Measurements from ENCODE around the gene ABTB2.
"Not testable (repeated sequence)": the region's sequence is repeated elsewhere in the genome, so short reads cannot be mapped to it uniquely, and the experiment has no call there.

The ABTB2 gene

DNA sequence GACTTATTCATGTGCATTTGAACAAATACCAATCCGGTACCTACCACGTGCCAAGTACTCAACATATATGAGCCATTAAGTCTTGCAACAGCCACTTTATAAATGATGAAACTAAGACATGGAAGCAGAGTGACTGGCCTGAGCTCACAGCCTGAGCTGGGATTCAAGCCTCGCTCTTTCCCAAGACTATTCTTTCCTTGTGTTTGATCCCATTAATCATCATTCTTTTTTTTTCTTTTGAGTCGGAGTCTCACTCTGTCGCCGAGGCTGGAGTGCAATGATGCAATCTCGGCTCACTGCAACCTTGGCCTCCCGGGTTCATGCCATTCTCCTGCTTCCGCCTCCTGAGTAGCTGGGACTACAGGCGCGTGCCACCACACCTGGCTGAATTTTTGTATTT, 119.3 kb downstream of the ABTB2 start:
- DNase-seq (ENCODE audit: low read depth), result no peak

- DNase-seq (ENCODE audit: low read depth), result no peak
Observed at GRCh38 chr11:34236572-34236971, 121.2 kb downstream of the ABTB2 start.

DNA sequence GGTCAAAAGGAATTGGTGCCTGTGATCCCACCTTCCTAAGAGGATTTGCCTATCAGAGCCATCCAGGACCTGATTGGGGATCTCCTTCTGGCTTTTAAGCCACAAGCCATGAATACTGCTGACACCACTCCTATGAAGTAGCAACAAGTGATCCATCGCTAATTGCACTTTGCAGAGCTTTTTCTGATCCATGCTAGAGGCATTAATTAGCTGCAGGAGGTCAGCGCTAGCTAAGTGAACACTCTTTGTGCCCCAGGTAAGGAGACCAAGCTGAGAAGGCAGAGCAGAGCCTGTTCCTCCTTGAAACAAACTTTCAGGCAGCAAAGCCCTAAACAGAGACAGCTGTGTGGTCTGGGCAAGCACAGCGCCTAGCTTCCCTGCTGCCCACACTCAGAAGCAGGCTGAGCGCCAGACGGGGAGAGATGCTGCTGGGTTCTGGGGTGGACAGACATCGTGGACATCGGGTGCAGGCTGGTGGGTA, 122.2 kb downstream of the ABTB2 start:
- no peak for DNase-seq (ENCODE audit: low read depth)

DNA sequence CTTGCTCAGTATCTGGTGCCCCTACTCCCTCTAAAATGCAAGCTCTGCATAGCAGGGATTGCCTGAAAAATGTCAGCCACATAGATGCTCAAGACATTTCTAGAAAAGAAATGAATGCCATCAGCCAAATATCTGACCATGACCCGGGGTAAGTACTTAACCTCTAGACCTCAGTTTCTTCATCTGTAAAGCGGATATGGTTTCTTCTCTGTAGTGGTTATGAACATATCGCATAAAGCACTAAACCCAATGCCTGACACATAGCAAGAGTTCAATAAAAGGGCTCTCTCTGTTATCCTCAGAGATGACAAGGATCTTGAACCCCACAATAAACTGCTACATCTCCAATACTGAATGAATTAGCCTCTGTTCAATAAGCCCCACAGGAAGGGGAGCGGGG, 122.6 kb downstream of the ABTB2 start:
- no peak for DNase-seq (ENCODE audit: low read depth)

- peak; percentile 43 for DNase-seq (ENCODE audit: low read depth)
Observed at GRCh38 chr11:34234086-34234740, 123.6 kb downstream of the ABTB2 start.

DNA sequence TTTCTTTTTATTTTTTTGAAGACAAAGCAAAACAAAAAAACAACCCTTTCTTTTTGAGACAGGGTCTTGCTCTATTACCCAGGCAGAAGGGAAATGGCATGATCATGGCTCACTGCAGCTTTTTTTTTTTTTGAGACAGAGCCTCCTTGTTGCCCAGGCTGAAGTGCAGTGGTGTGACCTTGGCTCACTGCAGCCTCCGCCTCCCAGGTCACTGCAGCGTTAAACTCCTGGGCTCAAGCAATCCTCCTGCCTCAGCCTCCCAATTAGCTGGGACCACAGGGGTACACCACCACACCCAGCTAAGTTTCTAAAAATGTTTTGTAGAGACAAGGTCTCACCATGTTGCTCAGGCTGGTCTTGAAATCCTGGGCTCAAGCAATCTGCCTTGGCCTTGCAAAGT, 124.6 kb downstream of the ABTB2 start:
- no peak for DNase-seq (ENCODE audit: low read depth)

- no peak for DNase-seq (ENCODE audit: low read depth)
Observed at GRCh38 chr11:34232807-34233206, 125.0 kb downstream of the ABTB2 start.

DNA sequence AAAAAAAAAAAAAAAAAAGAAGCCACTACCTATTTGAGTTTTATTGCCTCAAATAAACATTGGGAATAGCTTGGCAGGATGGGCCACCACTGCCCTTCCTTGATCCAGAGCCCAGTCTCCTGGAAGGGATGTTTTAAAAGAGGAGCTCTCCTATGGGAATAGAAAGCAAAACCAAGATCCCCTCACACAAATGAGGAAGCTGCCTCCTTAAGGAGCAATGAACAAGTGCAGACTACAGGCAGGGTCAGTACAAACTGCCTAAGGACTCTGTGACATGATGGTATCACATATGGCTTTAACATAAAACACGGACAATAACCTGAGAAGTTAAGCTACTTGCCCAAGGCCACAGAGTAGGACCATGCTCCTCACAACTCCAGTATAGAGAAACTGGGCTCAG, 131.6 kb downstream of the ABTB2 start:
- no peak for DNase-seq (ENCODE audit: low read depth)

GRCh38 chr11:34225091-34225490, 132.7 kb downstream of the ABTB2 start:
- no peak for DNase-seq (ENCODE audit: low read depth)

DNA sequence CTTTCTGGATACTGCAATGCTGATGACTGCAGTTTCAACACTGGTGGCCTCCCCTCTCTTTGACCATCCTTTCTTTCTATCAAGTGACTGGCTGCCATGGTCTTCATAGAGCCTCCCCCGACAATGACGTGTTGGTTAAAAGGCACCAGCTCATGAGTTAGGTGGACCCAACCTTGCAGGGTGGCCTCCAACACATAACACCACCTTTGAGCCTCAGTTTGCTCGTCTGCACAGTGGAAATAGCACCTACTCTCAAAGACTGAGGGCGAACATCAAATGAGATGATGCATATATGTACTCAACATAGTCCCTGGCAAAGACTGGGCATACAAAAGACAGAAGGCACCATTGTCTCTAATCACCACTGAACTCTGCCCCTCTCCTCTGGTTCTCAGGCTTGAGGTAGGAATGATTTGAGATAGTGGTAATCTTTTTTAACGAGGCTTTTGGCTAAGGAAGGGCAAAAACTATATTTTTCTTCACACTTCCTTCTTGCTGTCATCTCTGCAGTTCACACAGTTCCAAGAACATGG, 133.3 kb downstream of the ABTB2 start:
- no peak for DNase-seq (ENCODE audit: low read depth)

GRCh38 chr11:34223907-34224306, 133.9 kb downstream of the ABTB2 start:
- DNase-seq (ENCODE audit: low read depth), result no peak

DNA sequence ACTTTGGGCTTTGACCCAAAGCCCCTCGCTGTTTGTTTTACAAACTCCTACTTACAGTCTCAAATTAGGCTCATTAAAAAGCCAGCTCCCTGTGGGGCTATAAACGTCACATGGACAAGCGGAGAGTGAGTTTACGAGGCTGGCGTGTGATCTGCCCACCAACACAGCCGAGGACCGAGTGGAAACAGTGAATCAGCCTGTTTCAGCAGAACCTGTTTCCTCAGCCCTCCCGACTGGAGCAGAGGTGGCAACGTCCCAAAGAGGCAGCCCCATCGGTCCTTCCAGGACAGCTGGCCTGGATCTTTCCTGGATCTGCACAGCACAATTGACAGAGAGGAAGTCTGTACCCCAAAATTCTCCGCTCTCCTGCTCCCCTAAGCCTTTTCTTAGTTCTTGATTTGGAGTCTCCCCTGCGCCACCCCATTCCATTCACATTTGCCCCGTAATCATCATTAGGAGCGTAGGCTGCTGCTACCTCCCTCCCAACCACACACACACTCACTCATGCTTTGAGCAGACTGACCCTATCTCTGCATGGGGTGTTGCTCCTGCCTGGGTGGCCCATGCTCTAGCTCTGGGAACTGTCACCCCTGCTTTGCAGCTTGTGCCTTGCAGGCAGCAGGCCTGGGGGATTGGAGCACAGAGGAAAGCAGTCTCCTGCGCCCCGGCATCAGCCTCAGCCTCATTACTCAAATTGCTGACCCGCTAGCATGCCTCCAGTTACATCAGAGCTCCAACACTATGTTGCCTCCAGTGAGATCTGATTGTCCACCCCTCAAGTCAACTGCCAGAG, 134.6 kb downstream of the ABTB2 start:
- DNase-seq (ENCODE audit: low read depth), result no peak

GRCh38 chr11:34222030-34222429, 135.8 kb downstream of the ABTB2 start:
- no peak for DNase-seq (ENCODE audit: low read depth)

- no peak for DNase-seq (ENCODE audit: low read depth)
Observed at GRCh38 chr11:34219941-34220370, 137.9 kb downstream of the ABTB2 start.

DNA sequence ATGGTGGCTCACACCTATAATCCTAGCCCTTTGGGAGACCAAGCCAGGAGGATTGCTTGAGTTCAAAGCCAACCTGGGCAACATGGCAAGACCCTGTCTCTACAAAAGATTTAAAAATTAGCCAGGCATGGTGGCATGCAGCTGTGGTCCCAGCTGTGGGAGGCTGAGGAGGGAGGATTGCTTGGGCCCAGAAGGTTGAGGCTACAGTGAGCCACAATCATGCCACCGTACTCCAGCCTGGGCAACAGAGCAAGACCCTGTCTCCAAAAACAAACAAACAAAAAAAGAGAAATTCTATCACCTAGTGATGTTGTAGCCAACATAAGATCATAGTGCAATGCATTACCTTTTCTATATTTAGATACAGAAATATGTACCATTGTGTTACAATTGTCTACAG, 138.5 kb downstream of the ABTB2 start:
- DNase-seq (ENCODE audit: low read depth), result no peak

- DNase-seq (ENCODE audit: low read depth), result not testable (repeated sequence)
Observed at GRCh38 chr11:34218756-34219155, 139.1 kb downstream of the ABTB2 start.

- no peak for DNase-seq (ENCODE audit: low read depth)
Observed at GRCh38 chr11:34218067-34218466, 139.7 kb downstream of the ABTB2 start.

- no peak for DNase-seq (ENCODE audit: low read depth)
Observed at GRCh38 chr11:34216706-34217105, 141.1 kb downstream of the ABTB2 start.

DNA sequence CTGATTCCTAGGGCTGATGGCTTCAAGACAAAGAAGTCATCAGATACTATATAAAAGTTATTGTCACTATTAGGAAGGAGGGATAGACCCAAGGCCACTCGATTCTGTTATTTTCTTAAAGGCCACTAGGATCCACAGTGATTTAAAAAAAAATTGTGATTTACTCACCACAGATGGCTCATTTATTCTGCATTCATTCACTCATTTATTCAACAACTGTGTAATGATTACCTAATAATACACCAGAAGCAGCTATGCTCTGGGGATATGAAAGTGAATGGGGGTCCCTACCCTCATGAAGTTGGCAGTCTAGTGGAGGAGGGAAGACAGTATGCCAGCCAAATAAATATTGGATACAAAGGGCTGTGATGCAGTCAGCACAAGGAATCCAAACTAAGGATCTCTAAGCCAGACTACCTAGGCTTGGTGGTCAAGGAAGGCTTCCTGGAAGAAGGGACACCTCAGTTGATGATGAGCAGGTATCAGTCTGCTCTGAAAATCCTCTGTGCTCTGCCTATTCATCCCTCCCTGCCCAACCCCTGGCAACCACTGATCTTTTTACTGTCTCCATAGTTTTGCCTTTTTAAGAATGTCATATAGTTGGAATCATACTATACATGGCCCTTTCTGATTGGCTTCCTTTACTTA, 141.9 kb downstream of the ABTB2 start:
- DNase-seq (ENCODE audit: low read depth), result no peak

GRCh38 chr11:34214961-34215805, 142.6 kb downstream of the ABTB2 start:
- peak; percentile 48 for DNase-seq (ENCODE audit: low read depth)

GRCh38 chr11:34213366-34213765, 144.4 kb downstream of the ABTB2 start:
- no peak for DNase-seq (ENCODE audit: low read depth)

DNA sequence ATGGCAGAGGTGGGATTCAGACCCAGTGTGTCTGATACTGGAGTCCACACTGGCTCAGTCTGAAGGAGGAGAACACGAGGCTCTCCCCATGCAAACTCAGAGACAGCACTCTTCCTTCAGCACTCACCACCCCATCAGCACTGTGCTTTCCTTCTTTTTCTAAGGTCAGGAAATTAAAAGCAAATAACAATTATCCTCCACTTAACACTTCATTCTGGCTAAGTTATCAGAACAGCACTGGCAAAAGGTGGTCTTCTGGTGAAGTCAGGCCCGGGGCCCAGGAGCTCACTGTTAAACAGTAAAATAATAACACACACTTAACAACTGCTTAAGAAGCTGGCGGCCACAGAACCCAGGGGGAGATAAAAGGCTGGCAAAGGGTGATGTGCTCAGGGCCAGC, 145.2 kb downstream of the ABTB2 start:
- no peak for DNase-seq (ENCODE audit: low read depth)

Measured in stimulated activated CD8-positive, alpha-beta memory T cell treated with anti-CD3 and anti-CD28 coated beads, Interleukin-7, amount 100 ng/mL, for 24 hours (primary cell).